ENCODE data around the gene KCNK2. TPM values are rescaled to one million over a fixed set of nuclear protein-coding genes. Genes with fewer than 3 reads are reported as not detected.

KCNK2 gene
- total and polyA plus RNA-seq, 2 of the 4 experiments (the other 2 are of a cell fraction): 45.9 to 86.9 TPM

- no peaks in the 10 kb centered on the region for H4K20me1 ChIP-seq (ENCODE audit: insufficient read depth, low read length)
- H3K23ac ChIP-seq (ENCODE audit: low read depth, low read length): no peak overlapping the region
- in situ Hi-C loops (cut with MboI; ENCODE audit: low sequenced_read_pairs): no loop called here
- H3K14ac ChIP-seq (replicated peaks; ENCODE audit: low read depth, low read length): no peak overlapping the region
- H3K4me2 ChIP-seq (ENCODE audit: low read depth, low read length): no peak overlapping the region; the same call in 1 of the 2 replicates
- no peak overlapping the region for H2AFZ ChIP-seq (replicated peaks; ENCODE audit: low read length, poor library complexity)
- intact Hi-C loops (cut with micrococcal nuclease): no loop called here
- H3K27me3 ChIP-seq (ENCODE audit: control insufficient read depth, insufficient read depth, low read length): no peaks in the 10 kb centered on the region
- H3K36me3 ChIP-seq (ENCODE audit: control insufficient read depth, insufficient read depth, low read length): no peaks in the 10 kb centered on the region
- DNase-seq (peak; percentile 64), ATAC-seq (ENCODE audit: low read depth) (peak; percentile 60)
- BruUV-seq (replicated peaks): no TSS peak
- no peak overlapping the region for H4K5ac ChIP-seq (ENCODE audit: low read depth, low read length)
- no peak overlapping the region for H2BK120ac ChIP-seq (ENCODE audit: low read depth, low read length)
- CTCF ChIA-PET: interaction anchor here (1.0 kb wide), 1 partner anchor 10 kb away, joined by 4 read pairs; no protein-coding TSS in a partner anchor
- H2AK9ac ChIP-seq (replicated peaks; ENCODE audit: low read depth, low read length, poor library complexity): no peak overlapping the region
- no peak overlapping the region for H2BK20ac ChIP-seq (ENCODE audit: low read depth, low read length)
- H2BK15ac ChIP-seq (ENCODE audit: low read depth, low read length): no peak overlapping the region
- no peak overlapping the region for H3K56ac ChIP-seq (ENCODE audit: extremely low read depth, insufficient read depth, low read length)
- H3K4ac ChIP-seq (ENCODE audit: low read depth, low read length): no peak overlapping the region
- no peak overlapping the region for H2BK5ac ChIP-seq (ENCODE audit: low read depth, low read length, poor library complexity, severe bottlenecking)
- dilution Hi-C loops (cut with HindIII; ENCODE audit: low sequenced_read_pairs, unreplicated experiment): no loop called here
- H3K27ac ChIP-seq (ENCODE audit: insufficient read depth, low read length): no peak overlapping the region
- H3K18ac ChIP-seq (ENCODE audit: low read depth, low read length): no peak overlapping the region
- no peak overlapping the region for H4K8ac ChIP-seq (ENCODE audit: low read depth in 2 of 2, low read length in 2 of 2)
- POLR2A ChIA-PET (ENCODE audit: unreplicated experiment): no interaction called here
- no peaks in the 10 kb centered on the region for H3K79me1 ChIP-seq (ENCODE audit: low read depth in 1 of 2, low read length in 2 of 2)
- no peak overlapping the region for H2AK5ac ChIP-seq (ENCODE audit: low read depth, low read length)
- no peak overlapping the region for H3K4me3 ChIP-seq (ENCODE audit: insufficient read depth, low read depth, low read length)
- peaks cover 3% of the 10 kb centered on the region; the same call in 1 of the 2 replicates for H3K9me1 ChIP-seq (ENCODE audit: insufficient read depth, low read length)
- H3K9ac ChIP-seq (ENCODE audit: low read depth, low read length): no peak overlapping the region
- no peak for TF ChIP-seq USF2 (IDR thresholded peaks at IDR 0.05; ENCODE audit: low read depth, low read length)
- no peak for TF ChIP-seq MAFK (IDR thresholded peaks at IDR 0.05; ENCODE audit: low read depth, low read length)
- no peak for TF ChIP-seq MXI1 (IDR thresholded peaks at IDR 0.05; ENCODE audit: borderline replicate concordance, low read depth, low read length)
- TF ChIP-seq CHD1 (IDR thresholded peaks at IDR 0.05; ENCODE audit: low read depth, low read length): no peak
- TF ChIP-seq POLR2A (IDR thresholded peaks at IDR 0.05; ENCODE audit: low read depth, low read length): no peak
- no peak for TF ChIP-seq CTCF (conservative IDR thresholded peaks at IDR 0.05; ENCODE audit: low read depth, low read length)
- no peak for TF ChIP-seq RAD21 (IDR thresholded peaks at IDR 0.05; ENCODE audit: low read length)
- TF ChIP-seq RFX5 (IDR thresholded peaks at IDR 0.05; ENCODE audit: low read depth, low read length): no peak
- no peak for TF ChIP-seq CEBPB (IDR thresholded peaks at IDR 0.05; ENCODE audit: low read depth, low read length)
- TF ChIP-seq MAZ (IDR thresholded peaks at IDR 0.05; ENCODE audit: borderline replicate concordance, low read depth, low read length): no peak
- no CpG with 5 or more reads among the region's 2 CpGs for WGBS, 2 experiments (ENCODE audit: extremely low coverage in 2 of 2, insufficient read length in 1 of 2)
- no peak overlapping the region for H4K91ac ChIP-seq (ENCODE audit: insufficient read depth, low read depth, low read length)
- H3K9me3 ChIP-seq (ENCODE audit: control insufficient read depth, insufficient read depth, low read length): no peaks in the 10 kb centered on the region; the same call in 1 of the 2 replicates
- H3K4me1 ChIP-seq (ENCODE audit: control insufficient read depth, insufficient read depth, low read length): peaks cover 9% of the 10 kb centered on the region
Measured at GRCh38 chr1:215277532-215277931, 195.0 kb downstream of the KCNK2 start.
